Middle frontal gyrus (tissue), 1 donor: ENCODE results near the gene GPATCH4.
"Not testable (repeated sequence)": the region's sequence is repeated elsewhere in the genome, so short reads cannot be mapped to it uniquely, and the experiment has no call there.

Source experiments
- DNase-seq: peaks from one replicate; pipeline ENCODE4 v3.0.0-alpha.2; 2015; ENCODE audit warnings: low spot score; ENCODE audit errors: extremely low spot score

Gene GPATCH4

DNA sequence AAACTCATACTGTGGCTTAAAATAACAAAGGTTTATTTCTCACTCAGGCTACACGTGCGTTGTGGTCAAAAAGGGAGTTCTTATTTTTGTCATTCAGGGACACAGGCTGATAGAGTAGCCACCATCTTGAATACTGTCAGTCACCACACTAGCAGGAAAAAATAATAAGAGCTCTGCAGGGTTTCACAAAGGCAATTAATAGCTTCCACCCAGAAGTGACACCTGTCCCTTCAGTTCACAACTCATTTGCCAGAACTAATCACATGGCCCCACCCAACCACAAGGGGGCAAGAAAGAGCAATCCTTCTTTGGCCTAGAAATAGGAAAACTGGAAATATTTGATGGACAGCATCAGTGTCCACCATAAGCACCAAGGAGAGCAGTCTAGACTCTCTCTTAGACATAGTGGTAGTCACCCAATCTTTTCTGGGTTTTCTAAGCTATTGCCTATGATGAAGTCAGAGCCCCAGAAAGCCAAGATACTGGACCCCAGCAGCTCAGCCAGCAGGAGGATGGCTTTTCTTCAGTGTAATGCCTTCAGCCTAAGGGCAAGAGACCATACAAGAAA, 26.1 kb upstream of the GPATCH4 start:
- no peak for DNase-seq

- no peak for DNase-seq
Observed at GRCh38 chr1:156626079-156626438, 24.8 kb upstream of the GPATCH4 start.

GRCh38 chr1:156625436-156626078, 24.3 kb upstream of the GPATCH4 start:
- DNase-seq = no peak

DNA sequence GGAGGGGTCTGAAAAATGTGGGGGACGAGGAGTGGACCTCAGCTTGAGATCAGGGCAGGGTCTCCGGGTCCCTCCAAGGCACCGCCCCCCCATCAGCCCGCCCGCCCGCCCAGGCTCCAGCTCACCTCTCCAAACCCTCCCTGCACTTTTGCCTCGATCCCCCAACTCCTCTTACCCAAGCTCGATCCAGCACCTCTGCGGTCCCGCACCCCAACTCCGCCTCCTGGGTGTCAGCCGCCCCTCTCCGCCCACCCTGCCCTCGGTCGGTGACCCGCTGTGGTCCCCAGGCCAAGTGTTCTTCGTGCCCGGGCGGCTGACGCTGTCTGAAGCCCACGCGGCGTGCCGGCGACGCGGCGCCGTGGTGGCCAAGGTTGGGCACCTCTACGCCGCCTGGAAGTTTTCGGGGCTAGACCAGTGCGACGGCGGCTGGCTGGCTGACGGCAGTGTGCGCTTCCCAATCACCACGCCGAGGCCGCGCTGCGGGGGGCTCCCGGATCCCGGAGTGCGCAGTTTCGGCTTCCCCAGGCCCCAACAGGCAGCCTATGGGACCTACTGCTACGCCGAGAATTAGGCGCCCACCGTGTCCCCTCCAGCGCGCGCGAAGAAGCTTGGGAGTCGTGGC, 23.6 kb upstream of the GPATCH4 start:
- DNase-seq = no peak

- DNase-seq = peak; percentile 50
Observed at GRCh38 chr1:156623946-156624813, 22.9 kb upstream of the GPATCH4 start.

DNA sequence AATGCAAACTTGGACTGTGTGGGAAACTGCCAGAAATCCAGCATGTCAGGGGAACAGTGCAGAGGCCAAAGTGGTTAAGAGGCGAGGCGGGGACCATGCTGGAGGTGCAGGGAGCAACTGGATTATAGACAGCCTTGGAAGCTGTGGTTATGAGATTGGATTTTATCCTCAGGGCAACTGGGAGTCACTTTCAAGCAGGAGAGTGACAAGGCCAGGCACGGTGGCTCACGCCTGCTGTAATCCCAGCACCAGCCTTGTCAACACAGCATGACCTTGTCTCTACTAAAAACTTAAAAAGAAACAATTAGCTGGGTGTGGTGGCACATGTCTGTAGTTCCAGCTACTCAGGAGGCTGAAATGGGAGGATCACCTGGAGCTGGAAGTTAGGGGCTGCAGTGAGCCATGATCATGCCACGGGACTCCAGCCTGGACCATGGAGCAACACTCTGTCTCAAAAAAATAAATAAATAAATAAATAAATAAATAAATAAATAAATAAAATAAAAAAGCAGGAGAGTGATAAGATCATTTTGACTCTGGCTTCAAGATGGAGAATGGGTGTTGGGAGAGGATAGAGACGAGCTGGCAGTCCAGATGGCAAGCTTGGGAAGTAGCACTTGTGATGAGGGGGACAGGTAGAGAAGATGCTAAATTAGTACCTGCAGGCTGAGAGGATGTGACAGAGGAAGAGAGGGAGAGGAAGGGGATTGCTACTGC, 21.5 kb upstream of the GPATCH4 start:
- DNase-seq = no peak

DNA sequence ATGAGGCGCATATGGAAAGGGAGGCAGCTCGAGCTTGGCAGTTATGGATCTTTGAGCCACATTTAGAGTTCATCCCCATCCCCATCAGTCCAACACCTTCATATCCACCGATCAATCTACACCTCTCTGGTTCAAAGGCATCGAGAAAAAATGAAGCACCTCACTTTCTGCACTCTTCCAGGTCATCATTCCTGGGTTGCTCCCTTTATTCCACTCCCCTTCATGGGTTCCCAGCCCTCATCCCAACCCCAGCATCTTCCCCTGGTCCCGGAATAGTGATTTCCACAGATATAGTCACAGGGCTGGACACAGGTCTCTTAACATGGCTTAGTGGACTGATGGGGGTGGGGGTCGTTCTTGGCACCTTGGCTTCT, 18.3 kb upstream of the GPATCH4 start:
- DNase-seq = no peak

- DNase-seq = no peak
Observed at GRCh38 chr1:156618853-156619581, 17.7 kb upstream of the GPATCH4 start, which contains the start of gene HAPLN2. HAPLN2 (plus strand) TSS chr1:156619415; CDS start chr1:156623491, 4,076 bp downstream.

- peak; percentile 71 for DNase-seq
Observed at GRCh38 chr1:156616463-156616862, 15.2 kb upstream of the GPATCH4 start.

GRCh38 chr1:156615946-156616345, 14.7 kb upstream of the GPATCH4 start:
- no peak for DNase-seq

GRCh38 chr1:156612666-156613065, 11.4 kb upstream of the GPATCH4 start:
- no peak for DNase-seq

DNA sequence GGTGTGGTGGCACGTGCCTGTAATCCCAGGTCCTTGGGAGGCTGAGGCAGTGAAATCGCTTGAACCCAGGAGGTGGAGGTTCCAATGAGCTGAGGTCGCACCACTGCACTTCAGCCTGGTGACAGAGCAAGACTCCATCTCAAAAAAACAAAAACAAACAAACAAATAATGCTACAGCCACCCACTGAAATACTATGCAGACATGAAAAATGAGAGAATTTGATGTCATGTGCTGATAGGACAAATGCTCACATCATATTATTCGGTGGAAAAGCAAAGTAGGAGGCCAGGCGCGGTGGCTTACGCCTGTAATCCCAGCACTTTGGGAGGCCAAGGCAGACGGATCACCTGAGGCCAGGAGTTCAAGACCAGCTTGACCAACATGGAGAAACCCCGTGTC, 8.8 kb upstream of the GPATCH4 start:
- not testable (repeated sequence) for DNase-seq

- no peak for DNase-seq
Observed at GRCh38 chr1:156608981-156609380, 7.7 kb upstream of the GPATCH4 start.

DNA sequence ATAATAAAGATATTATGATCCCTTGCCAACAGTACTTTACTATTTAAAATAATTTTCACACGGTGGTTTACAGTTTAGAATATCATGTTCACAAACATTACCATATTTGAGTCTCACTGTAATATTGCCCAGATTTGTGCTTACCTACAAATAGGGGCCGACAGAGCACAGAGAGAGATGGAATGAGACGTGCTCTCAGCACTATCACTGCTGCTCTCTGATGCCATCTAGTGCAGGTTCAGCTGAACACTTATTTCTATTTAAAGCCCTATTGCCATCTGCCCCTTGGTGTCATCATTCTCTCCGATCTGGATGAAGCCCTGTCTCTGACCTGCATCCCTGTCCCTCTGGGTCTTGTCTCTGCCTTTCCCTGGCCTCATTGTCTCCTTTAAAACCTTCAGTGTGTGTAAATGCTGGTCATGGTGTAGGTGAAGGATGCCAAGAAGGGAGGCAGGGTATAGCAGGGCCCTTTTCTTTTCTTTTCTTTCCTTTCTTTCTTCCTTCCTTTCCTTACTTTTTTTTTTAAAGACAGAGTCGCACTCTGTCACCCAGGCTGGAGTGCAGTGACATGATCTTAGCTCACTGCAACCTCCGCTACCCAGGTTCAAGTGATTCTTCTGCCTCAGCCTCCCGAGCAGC, 6.9 kb upstream of the GPATCH4 start:
- DNase-seq = peak; percentile 70

GRCh38 chr1:156607344-156607743, 6.1 kb upstream of the GPATCH4 start:
- DNase-seq = not testable (repeated sequence)

GRCh38 chr1:156602557-156602993, 1.3 kb upstream of the GPATCH4 start:
- DNase-seq = no peak

- DNase-seq = no peak
Observed at GRCh38 chr1:156601892-156602291, 613 bp upstream of the GPATCH4 start.

GRCh38 chr1:156600733-156601121, 552 bp downstream of the GPATCH4 start:
- DNase-seq = no peak

GRCh38 chr1:156599811-156600210, 1.5 kb downstream of the GPATCH4 start:
- DNase-seq = no peak
